Neural cell (in vitro differentiated cells): ENCODE data around the gene CRYBA4. TPM values are rescaled to one million over a fixed set of nuclear protein-coding genes. Genes with fewer than 3 reads are reported as not detected.
A peak's percentile ranks its signal among the peaks of the same experiment; 100 is the strongest.

Experiments
- H2AFZ ChIP-seq: fragments of 200-600, 300-800 bp; sonication (generic), shearing (Covaris generic); 2 replicates; pipeline ENCODE4 v1.6.0; 2014; ENCODE audit warnings: low read depth, mild to moderate bottlenecking, antibody characterized with exemption, low read length, moderate library complexity
- H3F3A ChIP-seq: fragments of 200-600 bp; shearing (Covaris generic); 2 replicates; pipeline ENCODE4 v1.6.1; 2016; ENCODE audit warnings: mild to moderate bottlenecking, moderate library complexity, mixed read lengths, antibody characterized with exemption, low read length; ENCODE audit not compliant: insufficient read depth, poor library complexity, severe bottlenecking
- H3K27ac ChIP-seq: fragments of 200-600, 300-800 bp; sonication (generic), shearing (Covaris generic); 2 replicates; pipeline ENCODE4 v1.5.1; 2014; ENCODE audit warnings: mild to moderate bottlenecking, low read length, moderate library complexity
- H3K27me3 ChIP-seq: fragments of 300-800, 200-600 bp; sonication (generic), shearing (Covaris generic); 2 replicates; pipeline ENCODE4 v1.6.0; 2014; ENCODE audit warnings: mild to moderate bottlenecking, low read depth, low read length, moderate library complexity; ENCODE audit not compliant: insufficient read depth
- H3K36me3 ChIP-seq: fragments of 300-800, 200-600 bp; sonication (generic), shearing (Covaris generic); 2 replicates; pipeline ENCODE4 v1.5.1; 2014; ENCODE audit warnings: mild to moderate bottlenecking, antibody characterized with exemption, low read length, moderate library complexity; ENCODE audit not compliant: insufficient read depth
- H3K4me2 ChIP-seq: fragments of 300-800, 200-600 bp; sonication (generic), shearing (Covaris generic); 2 replicates; pipeline ENCODE4 v1.6.0; 2014; ENCODE audit warnings: mild to moderate bottlenecking, low read length
- H3K4me3 ChIP-seq: fragments of 300-800, 200-600 bp; sonication (generic), shearing (Covaris generic); 2 replicates; pipeline ENCODE4 v1.5.1; 2014; ENCODE audit warnings: mild to moderate bottlenecking, low read length, moderate library complexity
- H3K79me2 ChIP-seq: fragments of 200-600 bp; shearing (Covaris generic); replicated peaks from 2 replicates; pipeline ENCODE4 v1.6.0; 2014; ENCODE audit warnings: mild to moderate bottlenecking, low read length, moderate library complexity; ENCODE audit not compliant: insufficient read depth
- H3K9ac ChIP-seq: fragments of 300-800, 200-600 bp; sonication (generic), shearing (Covaris generic); 2 replicates; pipeline ENCODE4 v1.6.1; 2016; ENCODE audit warnings: mild to moderate bottlenecking, low read length, mixed read lengths
- H3K9me2 ChIP-seq: fragments of 200-600 bp; shearing (Covaris generic); 2 replicates; pipeline ENCODE4 v1.6.1; 2016; ENCODE audit warnings: mild to moderate bottlenecking, low read length, mixed read lengths; ENCODE audit not compliant: insufficient read depth
- H3K9me3 ChIP-seq: fragments of 200-600, 300-800 bp; sonication (generic), shearing (Covaris generic); 2 replicates; pipeline ENCODE4 v1.6.1; 2016; ENCODE audit warnings: mild to moderate bottlenecking, mixed run types, low read length, moderate library complexity, mixed read lengths
- H4K20me1 ChIP-seq: fragments of 200-600 bp; shearing (Covaris generic); 2 replicates; pipeline ENCODE4 v1.6.1; 2016; ENCODE audit warnings: mild to moderate bottlenecking, mixed run types; ENCODE audit not compliant: insufficient read depth
- CTCF ChIP-seq: fragments of 450-650 bp; IDR thresholded peaks from 2 replicates; pipeline ENCODE4 v1.5.1; 2014; ENCODE audit warnings: antibody characterized with exemption, mild to moderate bottlenecking, moderate library complexity; ENCODE audit not compliant: poor library complexity, severe bottlenecking
- EP300 ChIP-seq: fragments of 450-650 bp; conservative IDR thresholded peaks from 2 replicates; pipeline ENCODE4 v1.6.1; 2014; ENCODE audit warnings: antibody characterized with exemption, mild to moderate bottlenecking, moderate library complexity; ENCODE audit not compliant: poor library complexity, severe bottlenecking
- EZH2 ChIP-seq: fragments of 200-600, 300-800 bp; shearing (Covaris generic), sonication (generic); IDR thresholded peaks from 2 replicates; pipeline ENCODE4 v1.6.1; 2014; ENCODE audit warnings: antibody characterized with exemption, low read length, borderline replicate concordance, mild to moderate bottlenecking; ENCODE audit not compliant: insufficient read depth, poor library complexity, severe bottlenecking
- MXI1 ChIP-seq: fragments of 450-650 bp; conservative IDR thresholded peaks from 2 replicates; pipeline ENCODE4 v1.6.1; 2014; ENCODE audit warnings: antibody characterized with exemption, mild to moderate bottlenecking; ENCODE audit not compliant: poor library complexity, severe bottlenecking
- POLR2AphosphoS5 ChIP-seq: IDR thresholded peaks from 2 replicates; pipeline ENCODE4 v1.6.1; 2012
- RAD21 ChIP-seq: fragments of 450-650 bp; conservative IDR thresholded peaks from 2 replicates; pipeline ENCODE4 v1.6.1; 2014; ENCODE audit warnings: antibody characterized with exemption, mild to moderate bottlenecking, moderate library complexity
- REST ChIP-seq: IDR thresholded peaks from 2 replicates; pipeline ENCODE4 v1.6.1; 2012; ENCODE audit warnings: borderline replicate concordance
- SMC3 ChIP-seq: fragments of 450-650 bp; conservative IDR thresholded peaks from 2 replicates; pipeline ENCODE4 v1.6.1; 2014; ENCODE audit warnings: antibody characterized with exemption, mild to moderate bottlenecking, moderate library complexity; ENCODE audit not compliant: poor library complexity
- TAF1 ChIP-seq: IDR thresholded peaks from 2 replicates; pipeline ENCODE4 v1.6.1; 2012; ENCODE audit warnings: low read depth
- polyA plus RNA-seq: library from polyadenylated mRNA; depleted of rRNA; stranded (reverse); fragments of >200 nt; gene quantifications from 2 replicates; pipeline ENCODE4 v1.2.3, GENCODE V29; 2014

The CRYBA4 gene
- polyA plus RNA-seq, 1 donor from 2014 or later = not detected

GRCh38 chr22:26642465-26643417 lies 21.0 kb downstream of the CRYBA4 start:
- no peak overlapping the region for H3K4me3 ChIP-seq
- H3K79me2 ChIP-seq = no peaks in the 10 kb centered on the region
- no peak overlapping the region for H3K9ac ChIP-seq
- H3K9me2 ChIP-seq = no peaks in the 10 kb centered on the region
- TF ChIP-seq RAD21 (no peak), MXI1 (no peak), REST (no peak), EZH2 (no peak)
- H3F3A ChIP-seq = no peaks in the 10 kb centered on the region
- no peaks in the 10 kb centered on the region for H3K9me3 ChIP-seq
- H3K27ac ChIP-seq = no peak overlapping the region
- H3K36me3 ChIP-seq = no peaks in the 10 kb centered on the region
- H3K4me2 ChIP-seq = no peak overlapping the region
- H4K20me1 ChIP-seq = no peaks in the 10 kb centered on the region
- H3K27me3 ChIP-seq = no peaks in the 10 kb centered on the region
- peak overlapping the region; percentile 31 for H2AFZ ChIP-seq

GRCh38 chr22:26643418-26644100 lies 21.8 kb downstream of the CRYBA4 start:
- Histone ChIP-seq H3K9me3 (no peaks in the 10 kb centered on the region), H3K9me2 (no peaks in the 10 kb centered on the region), H3K4me3 (no peak overlapping the region), H3K27me3 (no peaks in the 10 kb centered on the region), H3K9ac (no peak overlapping the region), H3K27ac (no peak overlapping the region), H3K4me2 (no peak overlapping the region), H3K79me2 (no peaks in the 10 kb centered on the region), H3K36me3 (no peaks in the 10 kb centered on the region), H3F3A (no peaks in the 10 kb centered on the region), H4K20me1 (no peaks in the 10 kb centered on the region), H2AFZ (no peak overlapping the region)
- no peak for TF ChIP-seq MXI1
- TF ChIP-seq REST = no peak
- no peak for TF ChIP-seq EP300
- no peak for TF ChIP-seq TAF1
- TF ChIP-seq CTCF = no peak
- no peak for TF ChIP-seq SMC3
- TF ChIP-seq RAD21 = no peak
- TF ChIP-seq EZH2 = no peak
- TF ChIP-seq POLR2AphosphoS5 = no peak
